ENCODE data around the gene MEAK7.

- TF ChIP-seq CTCF (IDR thresholded peaks at IDR 0.05; ENCODE audit: control extremely low read depth in 1 of 3, insufficient read depth in 1 of 3, low read depth in 1 of 3, low read length in 3 of 3) (no peak), SRF (IDR thresholded peaks at IDR 0.05; ENCODE audit: low read depth, low read length) (no peak), RXRA (IDR thresholded peaks at IDR 0.05; ENCODE audit: insufficient read depth, low read depth, low read length) (no peak), POLR2AphosphoS5 (IDR thresholded peaks at IDR 0.05; ENCODE audit: low read depth, low read length) (no peak), POLR2A (IDR thresholded peaks at IDR 0.05; ENCODE audit: control extremely low read depth in 1 of 2, low read depth in 2 of 2, low read length in 2 of 2) (no peak), EP300 (IDR thresholded peaks at IDR 0.05; ENCODE audit: borderline replicate concordance in 1 of 2, low read depth in 2 of 2, low read length in 2 of 2) (no peak), ATF3 (IDR thresholded peaks at IDR 0.05; ENCODE audit: insufficient read depth, low read depth, low read length) (no peak), FOSL1 (IDR thresholded peaks at IDR 0.05; ENCODE audit: insufficient read depth, low read depth, low read length) (no peak), GABPA (IDR thresholded peaks at IDR 0.05; ENCODE audit: borderline replicate concordance, insufficient read depth, low read length) (no peak)
These were observed 44.0 kb upstream of the MEAK7 start for GRCh38 chr16:84548508-84548907.
